HL-60 (cell line): ENCODE measurements around the gene ORMDL1.

ENCODE experiments used
- CTCF ChIP-seq: IDR thresholded peaks from one replicate; pipeline ENCODE4 v1.5.1; 2011; ENCODE audit warnings: low read length, control low read depth, inconsistent platforms; ENCODE audit not compliant: insufficient read depth
- GABPA ChIP-seq: IDR thresholded peaks from 2 replicates; pipeline ENCODE4 v1.6.1; 2012; ENCODE audit warnings: low read depth
- POLR2AphosphoS5 ChIP-seq: IDR thresholded peaks from 2 replicates; pipeline ENCODE4 v1.6.1; 2012; ENCODE audit warnings: low read depth
- SPI1 ChIP-seq: IDR thresholded peaks from 2 replicates; pipeline ENCODE4 v1.6.1; 2012; ENCODE audit warnings: low read depth, mild to moderate bottlenecking, borderline replicate concordance
- TF ChIP-seq, protein P1 (sequence below): IDR thresholded peaks from 2 replicates; pipeline ENCODE4 v1.6.1; 2012; ENCODE audit warnings: low read depth; ENCODE audit not compliant: insufficient replicate concordance

DNA sequence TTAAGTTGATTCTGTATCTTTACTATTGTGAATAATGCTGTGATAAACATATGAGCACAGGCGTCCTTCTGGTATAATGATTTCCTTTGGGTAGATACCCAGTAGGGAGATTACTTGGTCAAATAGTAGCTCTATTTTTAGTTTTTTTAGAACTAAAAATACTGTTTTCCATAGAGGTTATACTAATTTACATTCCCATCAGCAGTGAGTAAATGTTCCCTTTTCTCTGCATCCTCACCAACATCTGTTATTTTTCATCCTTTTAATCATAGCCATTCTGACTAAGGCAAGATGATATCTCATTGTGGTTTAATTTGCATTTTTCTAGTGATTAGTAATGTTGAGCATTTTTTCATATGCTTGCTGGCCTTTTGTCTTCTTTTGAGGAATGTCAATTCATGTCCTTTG, 35.2 kb upstream of the ORMDL1 start:
- no peak for TF ChIP-seq CTCF
- TF ChIP-seq GABPA, result no peak
- TF ChIP-seq, protein P1, sequence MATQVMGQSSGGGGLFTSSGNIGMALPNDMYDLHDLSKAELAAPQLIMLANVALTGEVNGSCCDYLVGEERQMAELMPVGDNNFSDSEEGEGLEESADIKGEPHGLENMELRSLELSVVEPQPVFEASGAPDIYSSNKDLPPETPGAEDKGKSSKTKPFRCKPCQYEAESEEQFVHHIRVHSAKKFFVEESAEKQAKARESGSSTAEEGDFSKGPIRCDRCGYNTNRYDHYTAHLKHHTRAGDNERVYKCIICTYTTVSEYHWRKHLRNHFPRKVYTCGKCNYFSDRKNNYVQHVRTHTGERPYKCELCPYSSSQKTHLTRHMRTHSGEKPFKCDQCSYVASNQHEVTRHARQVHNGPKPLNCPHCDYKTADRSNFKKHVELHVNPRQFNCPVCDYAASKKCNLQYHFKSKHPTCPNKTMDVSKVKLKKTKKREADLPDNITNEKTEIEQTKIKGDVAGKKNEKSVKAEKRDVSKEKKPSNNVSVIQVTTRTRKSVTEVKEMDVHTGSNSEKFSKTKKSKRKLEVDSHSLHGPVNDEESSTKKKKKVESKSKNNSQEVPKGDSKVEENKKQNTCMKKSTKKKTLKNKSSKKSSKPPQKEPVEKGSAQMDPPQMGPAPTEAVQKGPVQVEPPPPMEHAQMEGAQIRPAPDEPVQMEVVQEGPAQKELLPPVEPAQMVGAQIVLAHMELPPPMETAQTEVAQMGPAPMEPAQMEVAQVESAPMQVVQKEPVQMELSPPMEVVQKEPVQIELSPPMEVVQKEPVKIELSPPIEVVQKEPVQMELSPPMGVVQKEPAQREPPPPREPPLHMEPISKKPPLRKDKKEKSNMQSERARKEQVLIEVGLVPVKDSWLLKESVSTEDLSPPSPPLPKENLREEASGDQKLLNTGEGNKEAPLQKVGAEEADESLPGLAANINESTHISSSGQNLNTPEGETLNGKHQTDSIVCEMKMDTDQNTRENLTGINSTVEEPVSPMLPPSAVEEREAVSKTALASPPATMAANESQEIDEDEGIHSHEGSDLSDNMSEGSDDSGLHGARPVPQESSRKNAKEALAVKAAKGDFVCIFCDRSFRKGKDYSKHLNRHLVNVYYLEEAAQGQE, result no peak
- TF ChIP-seq POLR2AphosphoS5, result no peak
- no peak for TF ChIP-seq SPI1
